Stimulated activated CD8-positive, alpha-beta memory T cell treated with anti-CD3 and anti-CD28 coated beads, Interleukin-4, amount 100 ng/mL, for 4 hours (primary cell): Measurements from ENCODE around the gene SYNDIG1.

Experiments used
- DNase-seq, 2 donors: peaks; one replicate each; pipeline ENCODE4 v3.0.0-alpha.2; 2020; ENCODE audit warnings: low read depth in 2 of 2, low spot score in 1 of 2

SYNDIG1 gene

DNA sequence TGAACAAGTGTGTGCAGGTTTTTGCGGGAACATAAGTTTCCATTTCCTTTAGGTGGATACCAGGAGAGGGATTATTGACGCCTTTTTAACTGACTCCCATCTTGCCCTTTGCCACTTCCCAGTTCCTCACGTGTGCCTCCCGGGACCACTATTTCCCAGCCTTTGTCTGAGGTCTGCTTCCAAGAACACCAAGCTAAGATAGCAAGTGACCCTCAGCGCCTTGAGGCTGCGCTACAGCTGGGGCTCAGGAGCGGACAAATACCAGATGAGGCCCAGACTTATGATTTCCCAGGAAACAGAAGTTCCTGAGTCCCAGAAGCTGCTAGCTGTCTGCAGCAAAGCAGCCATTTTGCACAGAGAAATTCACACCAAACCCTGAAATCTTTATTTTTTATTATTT lies 216.7 kb downstream of the SYNDIG1 start:
- no peak for DNase-seq

- DNase-seq, result no peak
Observed at GRCh38 chr20:24690408-24690807, 221.0 kb downstream of the SYNDIG1 start.

DNA sequence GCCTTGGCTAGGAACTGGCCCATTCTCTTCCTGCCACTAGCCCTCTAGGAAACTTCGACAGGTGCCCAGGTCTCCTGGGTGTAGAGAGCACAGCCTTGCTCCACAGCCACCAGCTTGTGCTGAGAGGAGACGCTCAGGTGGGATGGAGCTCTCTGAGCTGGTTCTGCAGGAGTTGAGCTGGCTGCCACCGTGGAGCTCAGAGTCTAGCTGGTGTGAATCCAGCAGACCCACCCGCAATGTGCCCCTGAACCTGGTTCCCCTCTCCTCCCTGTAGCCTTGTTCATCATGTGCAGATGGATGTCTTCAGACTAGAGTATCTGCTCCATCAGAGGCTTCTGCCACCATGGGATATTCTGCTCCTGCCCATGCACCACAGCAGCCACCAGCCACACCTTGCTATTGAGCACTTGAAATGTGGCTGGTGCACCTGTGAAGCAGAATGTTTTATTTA lies 222.5 kb downstream of the SYNDIG1 start:
- DNase-seq, result no peak

DNA sequence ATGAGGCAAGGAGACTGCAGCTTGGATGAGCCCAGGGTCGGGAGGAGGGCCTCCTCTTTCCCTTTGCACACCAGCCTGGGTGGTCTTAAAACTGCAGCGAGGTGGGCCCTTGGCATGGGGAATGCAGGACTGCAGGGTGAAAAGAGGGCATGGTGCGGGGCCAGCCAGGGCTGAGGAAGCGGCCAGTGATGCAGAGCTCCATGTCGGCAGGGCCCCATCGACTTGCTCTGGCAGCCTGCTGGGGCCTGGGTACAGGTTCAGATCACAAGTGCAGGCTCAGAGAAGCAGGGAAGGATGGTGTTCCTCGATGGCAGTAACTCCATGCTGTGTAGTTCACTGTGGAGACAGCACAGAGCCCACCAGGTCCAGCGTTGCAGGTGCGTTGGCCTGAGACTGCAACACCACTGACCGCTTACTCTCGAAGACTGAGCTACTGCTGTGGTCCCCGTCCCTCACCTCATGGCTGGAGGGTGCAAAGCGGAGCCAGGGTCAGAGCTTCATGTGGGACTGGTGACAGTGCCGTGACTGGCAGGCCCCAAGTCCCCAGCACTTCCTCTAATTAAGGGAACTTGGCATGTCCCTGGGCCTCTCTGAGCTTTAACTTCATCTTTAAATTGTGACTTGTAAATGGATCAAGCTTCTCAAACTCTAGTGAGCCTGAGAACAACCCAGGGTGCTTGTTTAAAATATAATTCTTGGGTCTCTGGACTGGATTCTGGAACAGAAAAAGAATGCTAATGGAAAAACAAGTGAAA lies 223.2 kb downstream of the SYNDIG1 start:
- DNase-seq, result no peak

DNA sequence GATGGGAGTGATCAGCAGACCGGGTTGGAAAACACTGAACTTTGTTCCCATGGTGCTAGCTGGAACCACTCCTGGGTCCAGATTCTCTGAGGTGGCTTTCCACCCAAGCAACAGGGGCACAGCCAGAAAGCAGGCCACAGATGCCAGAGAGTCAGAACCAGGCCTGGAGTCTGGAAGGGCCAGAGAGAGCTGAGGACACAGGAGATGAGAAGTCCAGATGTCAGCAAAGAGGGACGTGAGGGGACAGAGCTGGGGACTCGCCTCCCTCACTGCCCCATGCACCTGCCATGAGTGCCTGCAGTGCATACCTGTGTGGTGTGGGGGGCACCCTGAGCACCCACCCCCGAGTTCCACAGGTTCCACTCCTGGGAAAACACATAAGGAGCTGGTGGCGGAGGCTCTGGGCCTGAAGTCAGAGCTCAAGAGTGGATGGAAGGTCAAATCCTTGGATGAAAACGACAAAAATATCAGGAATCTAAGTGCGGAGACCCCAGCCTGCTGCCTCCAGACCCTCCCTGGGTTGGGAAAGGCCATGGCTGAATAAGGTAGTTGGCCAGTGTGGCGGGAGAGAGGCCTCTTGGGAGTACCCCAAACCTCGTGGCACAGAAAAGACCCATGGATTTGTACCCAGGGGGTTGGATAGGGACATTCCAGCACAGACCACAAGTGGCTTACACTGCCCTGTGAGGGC lies 224.2 kb downstream of the SYNDIG1 start:
- no peak for DNase-seq

DNA sequence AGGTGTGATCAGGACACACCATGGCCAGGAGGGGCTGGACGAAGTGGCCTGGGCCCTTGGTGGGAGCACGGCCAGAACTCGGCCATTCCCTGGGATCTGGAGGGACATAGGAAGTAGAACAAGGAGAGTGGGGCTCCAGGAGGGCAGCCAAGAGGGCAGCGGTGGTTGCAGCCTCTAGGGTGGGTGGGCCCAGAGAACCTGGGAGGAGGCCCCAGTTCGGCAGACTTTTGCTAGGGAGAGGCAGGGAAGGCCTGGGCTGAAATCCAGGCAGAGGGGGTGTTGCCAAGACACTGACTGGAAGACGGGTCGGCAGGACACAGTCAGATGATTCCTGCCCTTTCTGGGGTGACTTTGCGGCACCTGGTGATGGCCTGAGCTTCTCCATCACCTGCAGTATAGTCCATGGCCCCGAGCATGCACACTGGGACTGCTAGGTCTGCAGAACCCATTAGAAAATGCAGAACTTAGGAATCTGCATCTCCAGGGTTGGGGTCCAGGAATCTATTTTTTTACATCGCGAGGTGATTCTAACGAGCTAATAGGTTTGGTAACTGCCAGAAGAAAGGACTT lies 224.8 kb downstream of the SYNDIG1 start:
- DNase-seq, result no peak

GRCh38 chr20:24694727-24695528 lies 225.5 kb downstream of the SYNDIG1 start:
- DNase-seq, result no peak

DNA sequence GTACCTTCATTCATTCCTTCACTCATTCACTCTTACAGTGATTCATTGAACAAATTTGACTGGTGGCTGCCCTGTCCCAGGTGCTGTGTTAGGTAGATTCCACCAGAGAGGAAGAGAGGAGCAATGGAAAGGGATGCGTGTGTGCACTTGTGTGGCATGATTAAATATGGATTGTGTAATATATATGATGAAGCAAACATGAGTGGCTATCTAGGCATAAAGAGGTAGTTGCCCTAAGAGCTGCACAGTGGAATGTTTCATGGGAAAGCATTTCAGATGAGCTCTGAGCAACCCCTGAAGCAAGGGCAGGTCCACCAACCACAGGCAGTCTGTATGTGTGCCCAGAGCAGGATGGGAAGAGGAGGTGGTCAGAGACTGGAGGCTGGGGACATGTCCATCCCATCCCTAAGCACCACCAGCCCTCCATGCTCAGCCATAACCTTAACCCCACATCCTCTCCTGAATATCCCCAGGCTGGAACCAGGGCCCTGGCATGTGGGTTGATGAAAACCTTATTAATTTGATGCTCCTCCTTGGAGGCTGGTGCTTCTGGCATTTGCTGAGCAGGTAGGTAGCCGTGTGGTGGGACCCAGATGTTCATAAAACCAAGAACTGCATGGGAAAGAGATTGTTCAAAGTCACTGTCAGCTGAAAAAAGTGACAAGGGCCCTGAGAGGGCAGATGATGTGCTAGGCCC lies 226.2 kb downstream of the SYNDIG1 start:
- DNase-seq, result no peak

GRCh38 chr20:24696396-24696795 lies 227.0 kb downstream of the SYNDIG1 start:
- DNase-seq, result no peak

- no peak for DNase-seq
Observed at GRCh38 chr20:24697411-24697810, 228.0 kb downstream of the SYNDIG1 start.

GRCh38 chr20:24698189-24698588 lies 228.8 kb downstream of the SYNDIG1 start:
- no peak for DNase-seq

DNA sequence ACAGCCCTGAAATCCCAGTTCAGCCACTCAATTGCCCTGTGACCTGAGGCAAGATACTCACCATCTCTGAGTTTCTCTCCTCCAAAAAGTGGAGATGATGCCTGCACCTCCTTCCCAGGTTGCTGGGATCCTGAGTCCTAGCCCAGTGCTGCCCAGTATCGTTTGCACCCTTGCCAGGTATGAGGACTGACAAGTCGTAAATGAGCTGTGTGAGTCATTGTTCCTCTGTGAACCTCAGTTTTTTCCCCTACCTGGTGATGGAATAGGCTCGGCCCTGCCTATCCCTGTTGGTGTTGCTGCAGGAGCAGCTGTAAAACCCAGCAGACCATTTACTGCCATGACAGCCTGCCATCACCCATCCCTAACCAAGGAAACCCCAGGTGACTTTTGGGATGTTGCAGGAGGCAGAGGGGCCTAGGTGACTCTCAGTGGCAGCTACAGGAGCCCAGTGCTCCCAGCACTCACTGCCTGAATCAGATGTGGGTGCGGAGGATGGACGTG lies 229.3 kb downstream of the SYNDIG1 start:
- DNase-seq, result no peak

- DNase-seq, result no peak
Observed at GRCh38 chr20:24699321-24700165, 230.1 kb downstream of the SYNDIG1 start.

DNA sequence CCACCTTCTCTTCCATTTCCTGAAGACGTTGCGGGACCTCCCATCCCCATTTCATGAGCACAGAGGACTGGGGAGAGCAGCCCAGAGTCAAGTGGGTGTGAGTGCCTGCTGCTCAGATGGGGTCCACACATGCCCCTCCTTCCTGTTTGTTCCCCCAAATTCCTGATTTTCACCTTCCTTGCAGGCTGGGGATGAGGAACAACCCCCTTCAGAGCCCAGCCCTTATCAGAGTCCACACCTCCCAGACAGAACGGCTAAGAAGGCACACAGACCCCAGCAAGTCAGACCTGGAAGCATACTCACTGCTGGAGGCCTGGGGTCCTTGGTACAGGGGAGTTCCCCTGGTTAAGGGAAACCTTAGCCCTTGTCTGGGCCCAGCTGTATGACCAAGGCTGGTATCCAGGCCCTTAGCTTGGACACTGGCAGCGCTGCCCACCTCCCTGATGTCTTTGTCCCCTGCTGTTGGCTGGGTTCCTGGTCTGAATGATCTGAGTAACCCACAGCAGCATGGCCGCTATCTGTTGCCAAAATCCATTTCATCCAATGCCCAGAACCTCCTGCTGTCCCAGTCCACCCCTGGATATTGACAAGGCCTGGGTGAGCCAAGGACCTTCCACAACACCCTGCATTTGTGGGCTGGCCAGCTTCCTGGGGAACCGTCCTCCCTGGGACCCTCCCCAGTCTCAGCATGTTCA lies 230.9 kb downstream of the SYNDIG1 start:
- DNase-seq, result no peak

DNA sequence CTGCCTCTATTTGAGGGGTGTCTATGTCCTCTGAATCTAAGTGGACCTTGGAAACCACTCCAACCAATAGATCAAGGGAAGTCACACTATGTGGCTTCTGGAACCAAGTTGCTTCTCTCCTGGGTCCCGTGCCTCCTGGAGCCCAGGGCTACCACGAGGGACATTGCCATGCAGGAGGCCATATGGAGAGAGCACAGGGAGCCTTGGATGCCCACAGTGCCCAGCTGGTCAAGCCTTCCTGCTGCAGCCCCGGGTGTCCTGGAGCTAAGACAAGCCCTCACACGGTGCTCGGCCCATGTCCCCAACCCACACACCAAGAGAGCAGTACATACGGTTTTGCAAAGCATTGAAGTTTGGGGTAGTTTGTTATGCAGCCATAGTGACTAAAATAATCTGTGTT lies 231.6 kb downstream of the SYNDIG1 start:
- no peak for DNase-seq

- no peak for DNase-seq
Observed at GRCh38 chr20:24701668-24702067, 232.2 kb downstream of the SYNDIG1 start.

DNA sequence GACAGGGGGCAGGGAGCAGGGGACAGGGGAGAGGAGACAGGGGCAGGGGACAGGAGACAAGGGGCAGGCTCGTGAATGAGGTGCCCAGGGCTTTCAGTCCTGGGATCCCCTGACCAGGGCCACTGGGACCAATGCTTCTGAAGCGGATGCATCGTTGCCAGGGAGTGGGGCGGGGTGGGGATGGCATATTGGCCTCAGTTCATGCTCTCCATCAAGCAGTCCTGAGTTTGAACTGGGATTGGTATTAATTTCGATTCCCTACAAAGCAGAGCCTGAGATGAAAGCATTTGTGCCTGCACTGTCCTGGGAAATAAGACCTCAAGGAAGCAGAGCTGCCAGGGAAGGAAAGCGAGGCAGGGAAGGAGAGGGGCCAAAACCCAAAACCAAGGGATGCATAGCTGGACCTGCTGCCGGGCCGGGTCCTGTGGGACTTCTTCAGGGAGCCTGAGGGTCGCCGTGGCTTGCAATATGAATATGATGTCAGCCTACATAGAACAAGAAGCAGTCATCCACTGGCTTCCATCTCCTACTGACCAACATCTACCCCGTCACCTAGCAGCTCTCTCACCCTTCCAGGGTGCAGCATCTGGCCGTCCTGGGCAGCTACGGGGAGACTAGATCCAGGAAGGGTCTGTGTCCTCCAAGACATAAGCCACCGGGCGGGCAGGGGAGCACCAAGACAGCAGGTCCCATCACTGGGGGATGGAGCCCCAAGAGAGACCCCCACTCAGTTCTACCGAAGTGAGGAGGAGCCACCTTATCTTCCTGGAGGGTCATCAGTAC lies 233.3 kb downstream of the SYNDIG1 start:
- no peak for DNase-seq

DNA sequence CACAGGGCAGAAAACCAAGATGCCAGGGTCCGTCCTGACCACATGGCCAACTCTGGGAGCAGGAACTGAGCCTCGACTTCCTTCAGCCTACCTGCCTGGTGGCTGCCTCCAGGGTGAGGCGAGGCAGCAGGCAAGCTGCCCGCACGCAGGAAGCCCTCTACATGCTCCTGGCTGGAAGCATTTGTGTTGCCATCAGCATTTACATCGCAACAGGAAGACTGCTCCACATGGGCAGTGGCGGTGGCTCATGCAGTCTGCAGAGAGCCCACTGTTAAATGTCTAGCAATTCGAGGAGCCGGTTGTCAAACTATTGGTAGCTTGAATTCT lies 233.8 kb downstream of the SYNDIG1 start:
- DNase-seq, result no peak

GRCh38 chr20:24704899-24705298 lies 235.5 kb downstream of the SYNDIG1 start:
- DNase-seq, result no peak
